ENCODE data around the gene DCAF4.

The DCAF4 gene

GRCh38 chr14:72909163-72909562 is 17.1 kb upstream of the DCAF4 start:
- no peak overlapping the region for H3K4me3 ChIP-seq (ENCODE audit: low read depth, low read length)
- no peak for TF ChIP-seq CTCF (IDR thresholded peaks at IDR 0.05; ENCODE audit: low read depth, low read length, missing control alignments)
- DNase-seq (ENCODE audit: low read depth), result no peak
- in situ Hi-C loops (cut with HindIII; ENCODE audit: low sequenced_read_pairs), result no loop called here

- no peak for DNase-seq (ENCODE audit: low read depth)
- in situ Hi-C loops (cut with HindIII; ENCODE audit: low sequenced_read_pairs), result no loop called here
- TF ChIP-seq CTCF (IDR thresholded peaks at IDR 0.05; ENCODE audit: low read depth, low read length, missing control alignments), result no peak
- H3K4me3 ChIP-seq (ENCODE audit: low read depth, low read length), result no peak overlapping the region
Measured at GRCh38 chr14:72913809-72914208, 12.5 kb upstream of the DCAF4 start.

GRCh38 chr14:72916174-72916573 is 10.1 kb upstream of the DCAF4 start:
- DNase-seq (ENCODE audit: low read depth), result no peak
- in situ Hi-C loops (cut with HindIII; ENCODE audit: low sequenced_read_pairs), result no loop called here
- H3K4me3 ChIP-seq (ENCODE audit: low read depth, low read length), result no peak overlapping the region
- no peak for TF ChIP-seq CTCF (IDR thresholded peaks at IDR 0.05; ENCODE audit: low read depth, low read length, missing control alignments)

GRCh38 chr14:72917094-72917802 is 9.0 kb upstream of the DCAF4 start:
- in situ Hi-C loops (cut with HindIII; ENCODE audit: low sequenced_read_pairs), result no loop called here

GRCh38 chr14:72920008-72920407 is 6.3 kb upstream of the DCAF4 start:
- no peak for DNase-seq (ENCODE audit: low read depth)
- TF ChIP-seq CTCF (IDR thresholded peaks at IDR 0.05; ENCODE audit: low read depth, low read length, missing control alignments), result no peak
- in situ Hi-C loops (cut with HindIII; ENCODE audit: low sequenced_read_pairs), result loop anchor here (10.0 kb wide), 1 partner anchor 405 kb away; no protein-coding TSS in a partner anchor
- H3K4me3 ChIP-seq (ENCODE audit: low read depth, low read length), result no peak overlapping the region

More at GRCh38 chr14:72917094-72917802, 9.0 kb upstream of the DCAF4 start:
- no peak for TF ChIP-seq CTCF (IDR thresholded peaks at IDR 0.05; ENCODE audit: low read depth, low read length, missing control alignments)
- no peak overlapping the region for H3K4me3 ChIP-seq (ENCODE audit: low read depth, low read length)
- DNase-seq (ENCODE audit: low read depth), result no peak

GRCh38 chr14:72921396-72921795 is 4.9 kb upstream of the DCAF4 start:
- no peak for DNase-seq (ENCODE audit: low read depth)
- H3K4me3 ChIP-seq (ENCODE audit: low read depth, low read length), result no peak overlapping the region
- in situ Hi-C loops (cut with HindIII; ENCODE audit: low sequenced_read_pairs), result loop anchor here (10.0 kb wide), 1 partner anchor 407 kb away; no protein-coding TSS in a partner anchor
- TF ChIP-seq CTCF (IDR thresholded peaks at IDR 0.05; ENCODE audit: low read depth, low read length, missing control alignments), result no peak

Measured in astrocyte of the cerebellum (primary cell).